Mesodermal cell (in vitro differentiated cells): ENCODE data around the gene CKAP5.
"Not testable (repeated sequence)": the region's sequence is repeated elsewhere in the genome, so short reads cannot be mapped to it uniquely, and the experiment has no call there.

Experiments used
- H3K27ac ChIP-seq: 2 replicates; pipeline ENCODE4 v1.7.0; 2013; ENCODE audit warnings: mild to moderate bottlenecking, low read depth, low read length, moderate library complexity; ENCODE audit not compliant: severe bottlenecking
- H3K36me3 ChIP-seq: 2 replicates; pipeline ENCODE4 v1.7.1; 2013; ENCODE audit warnings: mild to moderate bottlenecking, low read length, moderate library complexity; ENCODE audit not compliant: control insufficient read depth, insufficient read depth
- H3K4me1 ChIP-seq: one replicate; pipeline ENCODE4 v1.7.1; 2013; ENCODE audit warnings: mild to moderate bottlenecking, low read length; ENCODE audit not compliant: insufficient read depth, control insufficient read depth, poor library complexity, severe bottlenecking
- H3K4me3 ChIP-seq: 2 replicates; pipeline ENCODE4 v1.7.0; 2013; ENCODE audit warnings: low read length, control low read depth, mild to moderate bottlenecking; ENCODE audit not compliant: insufficient read depth, poor library complexity, severe bottlenecking; ENCODE audit errors: extremely low read depth
- H3K9me3 ChIP-seq: 2 replicates; pipeline ENCODE4 v1.7.1; 2013; ENCODE audit warnings: mild to moderate bottlenecking, low read length, moderate library complexity; ENCODE audit not compliant: control insufficient read depth
- WGBS, 2 experiments: methylation state at CpG; one replicate each; pipeline ENCODE4 v1.1.5; 2013; ENCODE audit warnings: missing lambda C conversion rate in 2 of 2; ENCODE audit not compliant: insufficient coverage in 2 of 2; 5-methylcytosine and 5-hydroxymethylcytosine counted together

Gene CKAP5

DNA sequence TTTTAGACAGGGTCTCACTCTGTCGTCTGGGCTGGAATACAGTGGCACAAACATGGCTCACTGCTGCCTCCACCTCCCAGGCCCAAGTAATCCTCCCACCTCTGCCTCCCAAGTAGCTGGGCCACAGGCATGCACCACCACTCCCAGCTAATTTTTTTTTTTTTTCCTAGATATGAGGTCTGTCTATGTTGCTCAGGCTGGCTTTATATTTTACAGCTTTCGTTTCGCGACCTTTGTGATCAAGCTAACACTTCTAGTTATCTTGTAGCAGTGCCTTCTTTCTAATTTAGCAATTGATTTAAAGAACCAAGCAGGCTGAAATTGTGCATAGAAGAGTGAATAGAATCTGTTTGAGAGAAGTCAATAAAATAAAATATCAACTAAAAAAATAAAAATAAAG, 11.3 kb downstream of the CKAP5 start:
- Histone ChIP-seq H3K36me3 (peaks cover 34% of the 10 kb centered on the region), H3K27ac (no peak overlapping the region), H3K4me1 (no peaks in the 10 kb centered on the region), H3K4me3 (no peak overlapping the region), H3K9me3 (no peaks in the 10 kb centered on the region)
- whole genome bisulfite sequencing, 2 experiments = 93% methylated on average over 3 of the region's 4 CpGs; no CpG with 5 or more reads in 1 of the 2 experiments

DNA sequence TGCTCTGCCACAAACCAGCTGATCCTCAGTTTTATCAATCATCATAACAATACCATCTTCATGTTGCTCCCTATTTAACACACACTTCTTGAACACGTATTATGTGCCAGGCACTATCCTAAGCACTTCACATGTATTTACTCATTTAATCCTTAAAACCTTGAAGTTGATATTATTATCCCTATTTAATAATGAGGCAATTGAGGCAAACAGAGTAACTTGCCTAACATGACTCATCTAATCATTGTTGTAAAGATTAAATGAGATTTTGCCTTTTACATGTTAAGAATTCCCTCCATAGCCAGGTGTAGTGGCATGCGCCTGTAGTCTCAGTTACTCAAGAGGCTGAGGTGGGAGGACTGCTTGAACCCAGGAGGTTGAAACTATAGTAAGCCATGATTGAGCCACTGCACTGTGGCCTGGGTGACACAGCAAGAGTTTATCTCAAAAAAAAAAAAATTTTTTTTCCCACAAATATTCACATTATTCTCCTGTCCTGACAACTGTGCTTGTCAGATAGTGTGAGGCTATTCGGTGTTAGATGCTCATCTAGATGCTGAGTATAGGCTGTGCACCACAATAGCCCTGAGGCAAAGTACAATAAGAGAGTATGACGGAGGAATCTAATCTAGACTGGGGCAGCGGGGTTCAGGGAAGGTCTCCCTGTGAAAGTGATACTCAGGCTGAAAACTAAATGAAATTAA, 13.4 kb downstream of the CKAP5 start:
- Histone ChIP-seq H3K36me3 (peaks cover 29% of the 10 kb centered on the region), H3K27ac (no peak overlapping the region), H3K4me1 (no peaks in the 10 kb centered on the region), H3K9me3 (no peaks in the 10 kb centered on the region), H3K4me3 (no peak overlapping the region)
- 94 to 95% methylated on average over 2 to 3 of the region's 5 CpGs for WGBS, 2 experiments

DNA sequence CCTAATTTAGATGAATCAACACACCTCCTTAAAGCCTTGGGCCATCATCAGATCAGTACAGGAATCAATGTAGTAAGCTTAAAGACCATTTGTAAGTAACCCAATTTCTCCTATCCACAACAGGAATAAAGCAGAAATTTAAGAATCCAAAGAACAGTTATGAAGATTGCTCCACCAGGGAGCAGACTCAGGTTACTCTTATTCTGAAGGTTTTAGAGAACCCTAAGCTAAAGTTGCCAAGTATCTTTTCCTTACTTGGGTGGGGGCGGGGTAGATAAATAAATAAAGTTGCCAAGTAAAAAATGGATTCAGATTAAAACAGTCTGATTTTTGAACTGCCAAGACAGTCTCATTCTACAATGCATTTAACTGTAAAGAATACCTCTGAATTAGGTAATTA, 18.1 kb downstream of the CKAP5 start:
- H3K4me1 ChIP-seq = peaks cover 4% of the 10 kb centered on the region
- no peaks in the 10 kb centered on the region for H3K9me3 ChIP-seq
- peaks cover 15% of the 10 kb centered on the region for H3K36me3 ChIP-seq
- no peak overlapping the region for H3K27ac ChIP-seq
- no CpG with 5 or more reads among the region's 1 CpG for WGBS, 2 experiments
- H3K4me3 ChIP-seq = no peak overlapping the region

DNA sequence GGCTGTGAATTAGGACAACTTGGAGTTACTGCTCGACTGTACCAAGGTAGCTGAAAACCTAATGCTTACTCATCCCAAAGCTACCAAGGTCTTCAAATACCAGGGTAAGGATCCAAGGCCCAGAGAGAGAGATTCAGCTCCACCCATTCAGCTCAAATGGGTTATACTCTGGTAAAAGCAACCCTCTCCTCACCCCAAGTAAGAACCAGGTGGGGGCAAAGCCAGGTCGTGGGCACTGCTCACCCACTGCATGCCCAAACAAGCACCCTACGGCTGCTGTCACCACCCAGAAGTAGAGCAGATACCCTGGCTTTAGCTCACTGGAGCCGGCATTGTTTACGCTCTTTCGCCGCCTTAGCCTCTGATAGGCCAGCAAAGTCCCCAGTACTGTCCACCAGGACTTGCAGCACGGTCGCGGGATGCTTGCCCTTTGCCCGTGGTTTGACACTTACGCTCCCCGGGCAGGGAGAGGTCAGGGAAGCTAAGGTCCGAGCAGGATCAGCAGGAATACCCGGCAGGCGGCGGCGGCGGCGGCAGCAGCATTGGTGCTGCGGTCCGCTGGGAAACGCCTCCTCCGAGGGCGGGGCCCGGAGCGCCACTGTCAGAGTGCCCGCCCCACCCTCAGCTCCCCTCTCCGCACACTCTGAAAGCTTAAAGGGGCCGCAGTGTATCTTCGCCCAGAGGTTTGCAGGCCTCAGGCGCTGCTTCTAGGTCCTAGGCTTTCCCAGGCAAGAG, 19.6 kb downstream of the CKAP5 start:
- WGBS, 2 experiments = 8 to 10% methylated on average over 24 to 32 of the region's 32 CpGs
- Histone ChIP-seq H3K9me3 (no peaks in the 10 kb centered on the region), H3K4me1 (peaks cover 4% of the 10 kb centered on the region), H3K36me3 (peaks cover 11% of the 10 kb centered on the region), H3K4me3 (peak overlapping the region; percentile 39), H3K27ac (peak overlapping the region; percentile 65)

DNA sequence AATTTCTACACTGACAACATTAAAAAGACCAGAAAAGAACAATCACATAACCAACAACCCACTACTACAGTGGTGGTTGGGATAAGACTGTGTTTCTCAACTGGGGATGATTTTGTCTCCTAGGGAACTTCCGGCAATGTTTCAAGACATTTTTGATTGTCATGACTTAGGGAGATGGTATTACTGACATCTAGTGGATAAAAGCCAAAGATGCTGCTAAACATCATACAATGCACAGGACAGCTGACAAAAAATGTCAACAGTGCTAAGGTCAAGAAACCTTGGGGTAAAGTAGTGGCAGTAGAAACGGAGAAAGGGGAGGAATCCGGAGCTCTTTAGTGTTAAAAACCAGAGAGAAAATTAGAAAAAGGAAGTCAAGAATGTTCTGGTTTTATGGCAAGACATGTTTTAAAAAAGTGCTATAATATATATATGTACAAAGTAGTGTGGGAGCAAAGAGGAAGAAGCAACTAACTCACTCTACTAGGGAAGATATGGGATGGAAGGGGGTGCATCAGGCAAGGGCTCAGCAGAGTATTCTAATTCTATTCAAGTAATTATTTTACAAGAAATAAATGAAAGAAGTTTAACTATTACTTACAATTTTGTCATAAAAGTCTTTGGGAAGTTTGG, 37.2 kb downstream of the CKAP5 start:
- WGBS, 2 experiments = 94 to 100% methylated on average over 2 to 3 of the region's 3 CpGs
- H3K9me3 ChIP-seq = no peaks in the 10 kb centered on the region
- no peaks in the 10 kb centered on the region for H3K4me1 ChIP-seq
- H3K36me3 ChIP-seq = peaks cover 75% of the 10 kb centered on the region
- H3K27ac ChIP-seq = no peak overlapping the region
- H3K4me3 ChIP-seq = no peak overlapping the region

DNA sequence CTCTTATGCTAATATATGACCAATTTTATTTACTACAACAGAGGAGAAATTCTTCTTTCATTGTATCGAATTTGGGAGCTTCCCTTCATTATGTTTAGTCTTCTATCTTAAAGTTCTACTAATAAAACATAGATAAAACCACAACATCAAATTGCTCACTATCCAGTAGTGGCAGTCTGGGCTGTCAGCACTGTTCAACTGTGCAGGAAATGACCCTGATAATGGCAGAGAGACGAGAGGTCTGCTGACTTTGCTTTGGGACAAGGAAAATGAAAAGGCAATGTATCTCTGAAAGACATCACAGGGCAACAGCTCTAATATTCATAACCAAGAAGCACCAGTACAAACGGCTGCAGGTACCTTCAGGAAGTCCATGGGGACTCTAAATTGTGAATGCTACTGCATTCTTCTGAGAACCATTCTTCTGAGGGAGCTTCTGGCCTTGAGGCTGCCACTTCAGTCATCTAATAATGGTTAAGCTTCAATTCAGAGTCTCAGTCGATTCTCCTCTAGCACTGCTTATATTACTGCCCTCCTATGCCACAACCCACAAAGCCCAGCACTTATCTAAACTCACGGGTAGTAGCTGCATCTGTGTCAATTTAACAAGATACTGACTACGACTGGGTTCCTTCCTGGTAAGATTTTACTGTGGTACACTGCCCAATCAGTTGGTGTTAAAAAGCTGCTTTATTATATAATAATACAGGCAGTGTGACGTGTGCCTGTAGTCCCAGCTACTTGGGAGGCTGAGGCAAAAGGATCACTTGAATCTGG, 44.2 kb downstream of the CKAP5 start:
- Histone ChIP-seq H3K4me3 (no peak overlapping the region), H3K4me1 (no peaks in the 10 kb centered on the region), H3K36me3 (peaks cover 73% of the 10 kb centered on the region), H3K9me3 (no peaks in the 10 kb centered on the region), H3K27ac (no peak overlapping the region)
- WGBS, 2 experiments = 91 to 100% methylated on average over 3 to 4 of the region's 7 CpGs

DNA sequence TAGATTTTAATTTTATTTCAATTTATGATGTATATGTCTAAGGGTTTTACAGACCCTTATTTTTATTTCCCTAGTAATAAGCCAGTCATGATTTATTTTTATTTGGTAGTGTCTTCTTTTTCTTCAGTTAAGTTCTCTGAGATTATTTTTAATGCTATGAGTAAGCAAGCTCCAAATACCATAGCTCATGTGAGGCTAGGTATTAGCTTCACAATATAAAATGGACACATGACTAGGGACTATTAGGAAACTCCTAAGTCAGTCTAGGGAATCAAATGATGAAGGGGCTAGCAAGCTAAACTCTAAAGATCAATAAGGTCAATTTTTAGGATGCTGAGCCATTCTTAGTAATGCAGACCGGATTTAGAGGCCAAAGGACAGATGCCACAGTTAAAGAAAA, 45.9 kb downstream of the CKAP5 start:
- no CpG with 5 or more reads among the region's 1 CpG for WGBS, 2 experiments
- Histone ChIP-seq H3K4me3 (no peak overlapping the region), H3K36me3 (peaks cover 82% of the 10 kb centered on the region), H3K4me1 (no peaks in the 10 kb centered on the region), H3K27ac (no peak overlapping the region), H3K9me3 (no peaks in the 10 kb centered on the region)

DNA sequence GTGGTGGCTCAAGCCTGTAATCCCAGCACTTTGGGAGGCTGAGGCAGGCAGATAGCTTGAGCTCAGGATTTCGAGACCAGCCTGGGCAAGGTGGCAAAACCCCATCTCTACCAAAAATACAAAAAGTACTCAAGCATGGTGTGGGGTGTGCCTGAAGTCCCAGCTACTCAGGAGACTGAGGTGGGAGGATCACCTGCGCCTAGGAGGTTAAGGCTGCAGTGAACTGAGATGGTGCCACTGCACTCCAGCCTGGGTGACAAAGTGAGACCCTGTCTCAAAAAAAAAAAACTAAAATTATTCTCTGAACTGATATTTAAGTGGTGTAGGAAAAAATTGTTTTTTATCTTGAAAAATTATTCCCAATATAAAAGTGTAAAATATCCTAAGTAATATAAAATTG, 46.4 kb downstream of the CKAP5 start:
- peaks cover 82% of the 10 kb centered on the region for H3K36me3 ChIP-seq
- not testable (repeated sequence) for H3K4me1 ChIP-seq, H3K9me3 ChIP-seq, H3K27ac ChIP-seq, H3K4me3 ChIP-seq
- 100% methylated on average over 1 of the region's 2 CpGs for WGBS, 2 experiments

DNA sequence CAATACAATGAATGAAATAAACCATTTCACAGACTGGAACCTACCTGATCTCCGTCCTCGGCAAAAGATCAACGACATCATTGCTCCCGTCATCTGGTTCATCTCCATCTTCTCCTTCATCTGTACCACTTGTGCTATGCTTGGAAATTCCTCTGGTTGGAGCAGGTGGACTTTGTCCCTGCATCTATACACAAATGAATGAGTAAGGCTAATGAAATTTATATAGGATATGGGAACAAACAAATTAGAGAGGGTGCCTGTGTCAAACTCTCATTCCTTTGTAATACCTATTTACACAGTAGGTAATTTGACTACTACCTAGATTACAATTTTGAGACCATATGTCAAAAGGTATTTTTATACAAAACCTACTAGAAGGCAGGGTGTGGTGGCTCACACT, 67.7 kb downstream of the CKAP5 start:
- peaks cover 79% of the 10 kb centered on the region for H3K36me3 ChIP-seq
- no peak overlapping the region for H3K4me3 ChIP-seq
- H3K4me1 ChIP-seq = no peaks in the 10 kb centered on the region
- H3K27ac ChIP-seq = no peak overlapping the region
- 100% methylated on average over 4 of the region's 4 CpGs; no CpG with 5 or more reads in 1 of the 2 experiments for WGBS, 2 experiments
- no peaks in the 10 kb centered on the region for H3K9me3 ChIP-seq

DNA sequence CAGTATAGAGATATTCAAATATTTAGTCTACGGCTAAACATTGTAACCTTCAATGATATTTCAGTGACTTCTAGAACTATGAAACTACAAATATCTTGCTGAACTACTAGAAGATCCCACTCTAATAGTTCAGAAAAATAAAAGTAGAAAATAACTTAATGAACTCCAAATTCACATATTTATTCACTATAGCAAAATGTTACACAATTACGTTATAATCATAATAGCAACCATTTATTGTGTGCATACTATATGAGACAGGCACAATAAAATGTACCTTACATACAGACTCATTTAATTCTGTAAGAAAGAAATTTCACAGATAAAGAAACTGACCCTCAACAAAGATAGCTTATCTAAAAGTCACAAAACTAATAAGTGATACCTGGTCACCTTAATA, 69.2 kb downstream of the CKAP5 start:
- Histone ChIP-seq H3K27ac (no peak overlapping the region), H3K9me3 (no peaks in the 10 kb centered on the region), H3K36me3 (peaks cover 72% of the 10 kb centered on the region), H3K4me1 (no peaks in the 10 kb centered on the region), H3K4me3 (no peak overlapping the region)
- no CpG with 5 or more reads among the region's 2 CpGs for WGBS, 2 experiments
